NCI-H2196 treated with DMSO at 0.1 percent for 48 hours (cell line): ENCODE results near the gene TMEM108.

ENCODE experiments used
- DNase-seq: peaks from one replicate; lab custom pipeline; 2025; ENCODE audit not compliant: unreplicated experiment; lab: John Stamatoyannopoulos, UW

Gene TMEM108

DNA sequence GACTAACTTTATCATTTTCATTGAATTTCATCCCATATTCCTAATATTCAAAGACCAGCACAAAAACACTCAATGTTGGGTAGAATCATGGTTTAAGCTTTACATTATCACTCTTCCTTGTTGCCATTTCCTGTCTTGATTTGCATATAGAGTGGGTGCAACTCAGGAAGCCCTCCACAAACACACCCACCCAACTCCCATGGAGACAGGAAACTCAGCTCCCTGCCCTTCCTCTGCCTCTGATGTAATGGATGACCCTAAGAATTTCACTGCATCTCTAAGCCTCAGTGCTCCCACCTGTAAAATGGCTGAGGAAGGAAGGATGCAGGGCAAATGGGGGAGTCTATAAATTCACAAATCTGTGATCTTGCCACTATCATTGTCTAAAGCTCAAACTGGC lies 263.5 kb downstream of the TMEM108 start:
- DNase-seq: no peak

DNA sequence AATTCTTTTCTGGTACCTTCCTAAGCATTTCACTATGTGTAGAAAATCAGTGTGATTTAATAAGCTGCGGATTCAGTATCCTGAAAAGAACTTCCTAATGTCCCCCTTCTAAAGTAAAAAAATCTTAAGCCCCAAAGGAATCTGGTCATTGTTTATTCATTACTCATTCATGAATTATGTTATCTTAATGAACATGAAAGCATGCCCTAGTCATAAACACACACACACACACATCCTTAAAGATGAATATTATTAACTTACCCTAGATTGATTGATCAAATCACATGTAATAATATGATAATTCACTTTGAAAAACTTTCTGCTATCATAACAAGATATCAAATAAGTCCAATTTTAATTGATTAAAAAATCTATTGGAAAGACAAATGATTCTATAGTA lies 265.2 kb downstream of the TMEM108 start:
- no peak for DNase-seq

DNA sequence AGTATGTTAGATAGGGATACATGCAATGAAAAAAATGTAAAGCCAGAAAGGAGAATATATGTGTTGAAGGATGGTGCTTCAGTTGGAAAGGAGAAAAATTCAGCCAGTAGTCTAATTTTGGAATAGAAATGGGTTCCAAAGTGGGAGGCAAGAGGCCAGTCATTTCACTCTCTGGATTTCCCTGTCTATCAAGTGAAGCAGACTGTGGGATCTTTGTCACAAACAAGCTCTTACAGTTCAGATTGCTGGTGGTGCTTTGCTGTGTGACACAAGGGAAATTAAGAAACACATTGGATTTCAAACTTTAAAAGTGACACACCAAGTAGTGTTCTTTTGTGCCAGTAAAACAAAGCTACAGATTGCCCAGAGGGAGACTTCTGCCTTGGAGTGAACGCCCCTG lies 279.7 kb downstream of the TMEM108 start:
- no peak for DNase-seq

DNA sequence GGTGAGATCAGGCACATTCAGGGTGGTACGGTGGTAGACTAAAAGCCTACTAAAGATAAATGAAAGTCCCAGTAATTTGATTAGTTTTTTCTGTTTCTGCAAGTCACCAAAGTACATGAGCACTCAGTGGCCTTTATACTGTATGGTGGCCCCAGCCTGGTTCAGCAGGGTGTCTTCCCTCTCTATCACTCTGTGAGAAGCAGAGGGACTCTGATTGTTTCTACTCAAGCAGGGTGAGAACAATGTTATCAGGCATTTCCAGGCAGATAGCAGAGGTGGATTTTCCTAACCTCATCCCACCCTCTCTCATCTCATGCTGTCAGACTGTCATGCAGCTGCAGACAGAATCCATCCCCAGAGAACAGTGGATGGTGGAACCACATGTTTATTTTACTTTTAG lies 290.2 kb downstream of the TMEM108 start:
- DNase-seq: no peak

DNA sequence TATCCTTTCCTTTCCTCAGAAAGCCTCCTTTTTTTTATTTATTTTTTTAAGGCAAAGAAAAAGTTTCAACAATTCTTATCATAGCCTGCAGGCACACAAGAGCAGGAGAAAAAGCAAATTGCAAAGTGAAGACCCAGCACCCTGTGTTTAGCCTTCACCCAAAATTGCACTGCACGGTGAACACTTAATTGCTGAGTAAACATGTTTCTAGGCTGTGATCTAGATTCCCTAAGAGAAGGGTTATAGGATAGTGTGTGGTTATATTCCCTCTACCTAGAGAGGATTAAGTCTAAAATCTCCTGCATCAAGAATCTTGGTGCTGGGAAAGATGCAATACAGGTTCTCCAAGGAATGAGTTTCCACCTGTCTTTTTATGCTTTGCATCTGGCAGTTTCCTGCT lies 291.4 kb downstream of the TMEM108 start:
- DNase-seq: no peak

DNA sequence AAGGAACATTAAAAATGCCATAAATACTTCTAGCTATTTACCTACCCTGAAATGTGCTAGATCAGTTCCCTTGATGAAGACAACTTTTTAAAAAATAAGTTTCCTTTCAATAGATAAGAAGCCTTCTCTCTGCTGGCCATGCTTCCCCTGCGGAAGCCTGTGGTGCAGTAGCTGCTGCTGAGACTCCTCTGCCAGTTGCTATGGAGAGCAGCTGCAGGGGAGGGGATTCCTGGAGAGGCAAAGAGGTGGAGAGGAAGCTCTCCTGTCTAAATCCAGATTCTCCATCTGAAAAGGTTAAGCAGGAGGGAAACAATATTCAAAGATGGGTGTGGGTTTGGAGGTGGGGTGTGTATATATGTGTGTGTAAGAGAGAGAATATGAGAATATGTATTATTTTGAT lies 291.9 kb downstream of the TMEM108 start:
- no peak for DNase-seq

DNA sequence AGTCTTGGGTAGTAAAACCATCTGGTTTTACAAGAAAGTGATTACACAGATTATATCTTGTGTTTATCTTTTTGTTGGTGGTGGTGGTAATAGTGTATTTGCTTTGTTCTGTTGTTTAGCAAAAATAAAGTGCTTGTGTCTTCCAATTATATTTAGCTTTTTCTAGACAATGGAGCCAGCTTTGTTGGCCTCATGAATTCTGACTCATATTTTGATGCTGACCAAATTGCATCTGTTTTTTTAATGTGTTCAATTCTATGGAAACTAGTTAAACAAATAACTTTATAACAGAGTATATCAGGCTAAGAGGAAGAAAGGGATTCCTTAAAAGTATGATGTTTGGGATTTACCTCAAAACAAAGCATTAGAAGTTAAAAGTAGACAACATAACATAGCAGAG lies 292.3 kb downstream of the TMEM108 start:
- DNase-seq: no peak

DNA sequence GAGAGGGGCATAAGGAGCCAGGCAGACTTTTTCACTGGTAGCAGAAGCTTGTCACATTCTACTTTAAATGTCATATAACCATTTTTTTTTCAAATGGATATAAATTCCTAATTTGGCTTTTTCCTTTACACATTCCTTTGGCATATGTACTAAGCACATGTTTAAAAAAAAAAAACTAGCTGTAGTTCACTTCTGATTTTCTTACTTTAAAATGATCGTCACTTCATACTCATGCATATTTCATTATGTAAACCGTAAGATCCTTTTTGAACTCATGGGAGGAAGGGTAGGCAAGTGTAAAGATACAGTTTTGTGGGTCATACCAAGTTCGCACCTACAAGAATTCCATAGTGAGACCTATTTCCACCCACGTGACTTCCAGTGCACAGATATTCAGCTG lies 316.5 kb downstream of the TMEM108 start:
- no peak for DNase-seq

DNA sequence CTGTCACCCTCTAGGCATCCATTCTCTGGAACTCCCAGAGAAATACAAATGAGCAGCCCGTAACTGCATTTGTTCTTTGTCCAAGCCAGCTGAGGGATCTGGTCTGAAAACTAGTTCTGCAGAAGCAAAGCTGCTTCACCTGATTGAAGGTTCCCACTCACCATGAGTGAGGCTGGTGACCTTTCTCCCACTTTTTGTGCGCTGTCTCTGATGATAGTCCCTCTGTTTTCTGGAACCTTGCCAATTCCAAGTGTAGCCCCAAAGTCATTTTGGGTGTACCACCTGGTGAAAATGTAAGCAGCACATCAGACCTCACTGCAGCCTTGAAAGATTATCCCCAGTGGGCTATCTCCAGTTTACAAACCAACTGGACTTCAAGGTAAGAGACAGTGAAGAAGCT lies 322.3 kb downstream of the TMEM108 start:
- DNase-seq: no peak

DNA sequence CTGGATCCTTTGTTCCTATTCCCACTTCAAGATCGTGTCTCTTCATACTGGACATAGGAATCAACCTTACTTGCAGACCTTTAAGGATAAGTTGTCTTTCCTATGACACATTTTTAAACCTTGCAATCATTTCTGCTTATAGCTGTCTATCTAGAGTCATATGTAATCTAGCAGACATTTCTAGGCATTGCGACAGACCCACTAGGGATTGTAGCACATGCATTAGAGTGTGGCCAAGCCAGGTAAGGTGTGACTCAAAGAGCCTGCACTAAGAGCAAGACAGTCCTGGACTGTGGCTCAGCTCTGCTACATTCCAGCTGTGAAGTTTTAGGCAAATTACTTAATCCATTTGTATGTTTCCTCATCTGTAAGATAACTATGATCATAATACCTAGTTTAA lies 322.8 kb downstream of the TMEM108 start:
- no peak for DNase-seq

DNA sequence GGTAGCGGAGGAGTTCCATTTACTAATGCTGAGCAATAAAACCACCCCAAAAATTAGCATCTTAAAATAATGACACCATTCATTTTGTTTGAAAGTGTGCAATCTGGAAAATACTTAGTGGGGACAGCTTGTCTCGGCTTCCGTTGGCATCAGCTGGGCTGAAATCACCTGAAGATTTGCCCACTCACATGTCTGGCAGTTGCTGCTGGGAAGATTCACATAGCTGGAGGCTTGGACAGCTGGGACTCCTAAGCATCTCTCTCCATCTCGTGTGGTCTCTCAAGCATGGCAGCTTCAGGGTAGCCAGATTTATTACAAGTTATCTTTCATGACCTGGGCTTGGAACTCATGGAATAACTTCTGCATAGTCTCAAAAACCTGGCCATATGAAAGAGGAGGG lies 323.2 kb downstream of the TMEM108 start:
- no peak for DNase-seq

DNA sequence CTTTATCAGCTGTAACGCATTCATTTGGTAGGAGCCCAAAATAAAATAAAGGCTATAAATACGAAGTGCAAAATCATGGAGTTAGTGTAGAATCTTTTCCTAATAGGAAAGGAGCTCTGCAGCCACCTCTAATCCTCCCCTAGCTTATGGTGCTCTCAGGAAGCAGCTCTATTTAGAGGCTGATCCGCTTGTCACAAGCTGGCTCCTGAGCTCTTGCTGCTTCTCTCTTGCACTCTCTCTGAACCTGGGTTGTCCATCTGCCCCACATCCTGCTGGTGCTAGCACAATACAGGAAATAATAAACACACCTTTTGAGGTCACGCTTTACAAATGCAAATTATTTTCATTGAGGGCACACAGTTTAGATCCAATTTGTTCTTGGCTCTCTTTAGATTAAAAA lies 324.3 kb downstream of the TMEM108 start:
- no peak for DNase-seq

DNA sequence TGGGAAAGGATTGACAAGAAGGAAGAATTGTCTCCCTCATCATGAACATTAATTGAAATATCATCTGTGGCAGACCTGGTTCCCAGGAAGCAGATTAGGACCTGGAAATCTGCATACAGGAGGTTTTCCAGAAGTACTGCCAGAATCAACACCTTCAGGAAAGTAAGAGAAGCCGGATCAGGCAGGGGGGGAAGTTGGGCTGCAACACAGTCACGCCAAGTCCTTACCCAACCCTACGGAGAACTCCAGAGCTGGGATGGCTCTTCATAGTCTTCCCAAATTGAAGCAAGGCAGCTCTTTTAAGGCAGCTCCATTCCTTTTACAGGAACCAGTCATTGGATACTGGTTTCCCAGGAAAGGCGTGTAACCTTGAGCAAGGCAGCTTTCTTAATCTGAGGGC lies 326.5 kb downstream of the TMEM108 start:
- no peak for DNase-seq

DNA sequence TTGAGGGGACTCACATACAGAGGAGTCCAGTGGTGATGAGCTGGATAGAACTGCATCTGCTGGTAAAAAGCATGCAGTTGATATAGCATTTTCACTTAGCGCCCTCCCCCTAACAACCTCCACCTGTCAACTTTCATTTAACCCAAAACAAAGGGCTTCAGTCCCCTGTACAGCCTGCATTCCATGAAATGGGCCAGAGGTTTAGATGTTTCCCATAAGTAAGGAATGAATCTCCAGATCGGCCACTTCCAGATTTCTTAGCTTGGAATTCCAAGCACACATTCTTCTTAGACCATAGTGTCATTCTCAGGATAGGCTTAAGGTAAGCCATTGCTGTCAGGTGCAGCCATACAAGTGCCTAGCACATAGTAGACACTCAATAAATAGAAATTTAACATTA lies 328.7 kb downstream of the TMEM108 start:
- no peak for DNase-seq

DNA sequence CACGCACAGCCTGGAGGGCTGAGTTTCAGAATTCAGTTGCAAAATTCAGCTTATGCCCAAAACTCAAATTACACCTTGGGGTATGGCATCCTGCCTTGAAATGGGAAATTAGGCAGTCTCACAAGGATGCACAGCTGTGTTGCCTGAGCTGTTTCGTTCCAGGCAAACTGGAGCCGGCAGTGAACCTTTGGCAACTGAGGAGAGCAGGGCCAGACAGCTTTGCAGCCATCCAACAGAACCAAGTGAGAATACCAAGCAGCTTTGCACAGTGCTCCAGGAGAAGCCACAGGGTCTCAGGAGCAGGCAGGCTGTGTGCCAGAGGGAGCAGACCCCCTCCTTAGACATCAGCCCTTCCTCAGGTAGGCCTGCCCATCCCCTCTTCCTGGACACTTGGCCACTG lies 329.2 kb downstream of the TMEM108 start:
- DNase-seq: no peak

DNA sequence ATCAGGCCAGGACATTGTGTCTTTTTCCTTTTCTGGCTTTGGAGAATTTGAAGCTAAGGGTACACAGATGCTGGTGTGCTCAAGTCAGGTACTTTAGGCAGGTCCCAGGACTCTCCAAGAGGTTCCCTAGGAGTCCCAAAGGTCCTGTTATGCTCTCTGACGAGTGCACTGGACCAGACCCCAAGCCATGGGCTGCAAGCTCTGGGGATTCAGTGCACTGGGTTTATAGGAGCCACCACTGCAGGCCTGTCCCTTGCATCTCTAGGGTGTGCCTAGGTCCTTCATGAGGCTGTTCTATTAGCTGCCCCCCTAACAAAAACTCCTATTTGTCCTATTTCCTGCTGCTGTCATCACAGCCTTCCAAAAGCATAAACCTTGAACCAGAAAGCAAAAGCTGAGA lies 329.8 kb downstream of the TMEM108 start:
- DNase-seq: no peak

DNA sequence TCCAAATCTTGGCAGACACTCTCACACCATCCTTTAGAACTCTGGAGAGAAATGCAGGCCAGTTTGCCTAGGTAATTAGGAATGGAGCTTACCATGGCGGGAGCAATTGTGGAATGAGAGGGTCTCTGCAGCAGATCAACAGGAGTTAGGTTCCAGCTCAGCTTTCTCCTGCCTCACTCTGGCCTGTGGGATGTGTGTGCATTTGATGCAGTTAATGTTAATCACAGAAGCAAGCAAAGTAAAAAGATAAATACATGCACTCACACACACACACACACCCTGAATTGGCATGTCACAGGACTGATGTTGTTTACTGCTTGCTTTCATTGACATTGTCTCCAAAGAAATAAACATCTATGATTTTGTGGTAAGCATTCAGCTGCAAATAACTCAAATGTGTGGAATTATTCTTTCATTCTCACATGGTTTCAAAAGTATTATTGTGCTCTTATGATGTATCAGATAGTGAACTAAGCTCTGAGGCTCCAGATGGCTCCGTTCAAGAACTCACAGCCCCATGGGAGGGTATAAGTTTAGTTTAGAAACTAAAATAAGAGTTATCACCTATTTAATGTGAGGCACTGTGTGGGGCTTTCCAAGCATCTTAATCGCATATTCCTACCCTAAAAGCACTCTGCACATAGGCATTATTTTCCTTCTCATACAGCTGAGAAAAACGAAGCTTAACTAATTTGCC lies 330.3 kb downstream of the TMEM108 start:
- DNase-seq: no peak

DNA sequence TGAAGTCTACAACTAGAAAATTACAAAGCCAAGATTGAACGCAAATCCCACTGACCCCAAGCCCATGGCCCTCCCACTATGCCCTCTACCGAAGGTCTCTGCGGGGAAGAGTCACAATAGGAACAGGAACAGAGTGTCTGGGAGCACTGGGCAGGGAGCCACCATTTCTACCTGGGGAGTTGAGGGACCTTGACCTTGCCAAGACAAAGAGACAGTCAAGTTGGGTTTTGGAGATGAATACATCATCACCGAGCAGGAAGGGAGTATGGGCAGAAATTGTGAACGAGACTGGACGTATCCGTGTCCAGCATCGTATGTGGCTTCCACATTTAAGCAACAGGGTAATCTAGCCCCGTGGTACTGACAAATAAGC lies 330.9 kb downstream of the TMEM108 start:
- no peak for DNase-seq

DNA sequence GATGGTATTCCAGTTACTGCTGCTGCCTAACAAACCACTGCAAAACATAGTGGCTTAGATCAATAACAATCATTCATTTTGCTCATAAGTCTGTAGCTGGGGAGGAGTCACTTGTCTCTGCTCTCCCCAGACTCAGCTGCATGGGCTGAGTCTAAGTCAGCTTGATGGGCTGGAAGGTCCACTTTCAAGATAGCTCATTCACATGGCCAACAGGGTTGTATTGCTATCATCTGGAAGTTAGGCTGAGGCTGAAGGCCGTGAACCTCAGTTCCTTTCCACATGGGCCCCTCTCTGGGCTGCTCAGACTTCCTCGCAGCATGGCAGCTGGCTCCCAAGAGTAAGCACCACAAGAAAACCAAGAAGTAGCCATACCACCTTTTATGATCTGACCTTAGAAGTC lies 333.0 kb downstream of the TMEM108 start:
- no peak for DNase-seq

DNA sequence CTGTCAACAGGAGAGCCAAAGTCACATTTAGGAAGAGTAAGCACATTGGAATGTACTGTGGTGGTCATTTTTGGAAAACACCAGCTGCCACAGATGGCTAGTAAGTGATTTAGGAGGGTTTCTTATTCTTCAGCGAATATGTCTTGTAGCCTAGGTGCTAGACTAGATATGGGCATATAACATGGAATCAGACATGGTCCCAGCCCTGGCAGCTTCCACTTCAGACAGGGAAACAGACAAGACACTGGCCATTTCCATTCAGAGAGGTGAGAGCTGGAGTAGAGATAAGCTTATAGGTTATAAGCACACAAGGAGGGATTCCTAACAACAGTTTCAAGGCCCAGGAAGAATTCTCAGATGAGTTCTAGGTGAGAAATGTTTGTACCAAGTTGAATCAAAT lies 333.5 kb downstream of the TMEM108 start:
- no peak for DNase-seq

DNA sequence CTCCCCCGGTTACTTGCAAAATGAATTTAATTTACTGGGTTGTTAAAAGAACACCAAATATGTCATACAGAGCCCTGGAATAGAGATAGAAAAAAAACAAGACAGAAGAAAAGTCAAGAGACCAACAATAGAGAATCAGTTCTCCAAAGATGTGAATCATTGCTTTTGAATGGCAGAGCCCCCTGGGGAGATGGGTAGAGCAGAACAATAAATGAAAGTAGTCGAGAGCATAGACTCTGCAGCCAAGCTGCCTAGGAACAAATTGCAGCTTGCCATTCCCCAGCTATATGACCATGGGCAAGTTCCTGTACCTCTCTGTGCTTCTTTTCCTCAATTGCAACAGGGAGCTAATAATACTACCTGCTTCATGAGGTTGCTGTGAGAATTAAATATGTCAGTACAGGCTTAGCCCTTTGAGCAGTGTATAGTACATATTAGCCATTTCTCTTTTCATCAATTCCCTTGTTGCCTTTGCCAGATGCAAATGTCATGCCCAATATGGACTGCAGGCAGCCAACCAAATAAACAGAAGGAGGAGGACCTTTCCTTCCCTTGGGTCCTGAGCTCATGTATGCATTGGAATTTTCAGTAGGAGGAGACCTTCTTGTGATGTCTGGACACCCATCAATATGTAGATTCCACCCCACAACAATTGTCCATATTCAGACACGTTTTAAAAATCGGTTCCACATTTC lies 336.7 kb downstream of the TMEM108 start:
- DNase-seq: no peak

DNA sequence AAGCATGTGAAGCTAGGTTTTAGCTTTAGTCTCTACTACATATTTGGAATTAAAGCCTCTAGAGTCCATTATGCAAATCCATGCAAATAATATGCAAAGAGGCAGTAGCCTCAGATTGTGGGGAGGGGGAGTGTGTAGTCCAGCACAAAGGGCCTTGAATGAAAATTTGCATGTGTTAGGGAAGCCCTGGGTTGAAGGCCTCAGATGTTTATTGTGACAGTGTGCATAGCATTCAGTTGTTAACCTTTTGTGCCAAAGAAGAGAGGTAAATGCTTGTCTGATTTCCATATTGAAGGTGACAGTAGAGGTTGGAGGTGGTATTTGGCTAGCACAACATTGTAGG lies 337.2 kb downstream of the TMEM108 start:
- DNase-seq: no peak

DNA sequence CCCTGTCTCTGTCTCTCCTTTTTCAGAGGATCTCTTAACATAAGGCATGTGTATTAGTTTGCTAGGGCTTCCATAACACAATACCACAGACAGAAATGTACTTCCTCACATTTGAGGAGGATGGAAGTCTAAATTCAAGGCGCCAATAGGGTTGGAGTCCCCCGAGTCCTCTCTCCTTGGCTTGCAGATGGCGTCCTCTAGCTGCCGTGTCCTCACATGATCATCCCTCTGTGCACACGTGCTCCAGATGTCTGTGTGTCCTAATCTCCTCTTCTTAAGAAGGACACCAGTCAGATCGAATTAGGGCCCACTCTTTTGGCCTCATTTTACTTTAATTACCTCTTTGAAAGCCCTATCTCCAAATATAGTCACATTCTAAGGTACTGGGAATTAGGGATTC lies 338.6 kb downstream of the TMEM108 start:
- no peak for DNase-seq
